ENCODE results near the gene ORAI3.

- no peak for TF ChIP-seq CTCF (IDR thresholded peaks at IDR 0.05)
- no peak for TF ChIP-seq POLR2A (IDR thresholded peaks at IDR 0.05)
These were observed 30.5 kb downstream of the ORAI3 start for GRCh38 chr16:30979170-30980022.

Measured in testis (tissue), 2 donors.